Uterus (tissue), 2 donors: Measurements from ENCODE around the gene PWP2.
"Not testable (repeated sequence)": the region's sequence is repeated elsewhere in the genome, so short reads cannot be mapped to it uniquely, and the experiment has no call there.

ENCODE experiments used
- CTCF ChIP-seq, 4 experiments: fragments of 200-600 bp in 2 of 4; fragments of 450-650 bp in 2 of 4; sonication (generic) in 2 of 4; IDR thresholded peaks; one replicate each; pipeline ENCODE4 v1.5.1; 2016 to 2019; ENCODE audit warnings: antibody characterized with exemption in 4 of 4, mild to moderate bottlenecking in 2 of 4, moderate library complexity in 1 of 4
- POLR2A ChIP-seq, 2 donors: fragments of 450-650 bp; IDR thresholded peaks; one replicate each; pipeline ENCODE4 v1.6.1; 2016; ENCODE audit warnings: antibody characterized with exemption in 2 of 2, mild to moderate bottlenecking in 1 of 2, moderate library complexity in 1 of 2

- not testable (repeated sequence) for TF ChIP-seq CTCF, POLR2A (IDR thresholded peaks at IDR 0.05)
Measured at GRCh38 chr21:44157439-44158081, 50.4 kb downstream of the PWP2 start.
